Measurements from ENCODE around the gene COL4A1.

COL4A1 gene

DNA sequence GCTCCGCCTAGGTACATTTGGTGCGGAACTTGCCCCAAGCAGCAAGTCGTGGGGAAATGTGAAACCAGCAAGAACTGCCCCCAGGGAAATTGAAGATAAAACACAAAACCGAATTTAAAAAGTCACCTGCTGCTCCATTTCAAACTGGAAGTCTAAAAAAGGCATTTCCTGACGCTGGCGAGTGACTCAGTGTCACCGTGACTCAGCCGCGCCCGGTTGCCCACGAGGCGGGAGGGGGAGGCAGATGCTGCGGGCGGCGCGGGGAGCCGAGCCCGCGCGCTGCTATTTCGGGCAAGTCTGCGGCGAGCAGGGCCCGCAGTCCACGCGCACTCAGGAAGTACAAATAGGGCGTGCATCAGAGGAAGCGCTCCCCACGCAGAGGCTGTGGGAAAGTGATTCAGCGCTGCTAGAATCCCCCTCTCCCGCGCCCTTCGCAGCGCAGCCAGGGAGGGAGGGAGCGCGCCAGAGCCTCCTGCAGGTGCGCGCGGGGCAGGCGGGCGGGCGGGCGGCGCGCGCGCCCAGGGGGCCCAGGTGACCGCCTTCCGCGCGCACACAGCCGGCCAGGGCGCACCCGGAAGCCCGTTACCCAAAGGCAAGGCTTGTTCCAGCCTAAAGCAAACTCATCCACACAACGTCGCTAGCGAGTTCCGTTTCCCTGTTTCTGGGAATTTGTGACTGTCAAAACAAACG is 168.8 kb downstream of the COL4A1 start:
- peak; percentile 85 for FAIRE-seq
- DNase-seq (ENCODE audit: low spot score): peak; percentile 81

DNA sequence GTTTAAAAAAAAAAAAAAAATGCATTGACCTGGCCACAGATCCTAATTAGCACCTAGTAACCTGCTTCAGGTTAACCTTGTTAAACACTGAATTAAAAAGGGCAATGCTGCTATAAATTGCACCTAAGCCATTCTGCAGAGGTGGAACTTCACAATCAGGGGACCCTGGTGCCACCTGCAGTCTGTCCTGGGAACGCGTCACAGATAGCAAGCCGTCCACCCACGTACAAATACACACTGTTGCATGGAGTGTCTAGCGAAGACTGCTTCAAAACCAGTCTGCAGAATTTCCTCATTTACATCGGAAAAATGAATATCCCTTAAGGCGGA is 169.3 kb downstream of the COL4A1 start:
- no peak for FAIRE-seq
- peak; percentile 46 for DNase-seq (ENCODE audit: low spot score)

DNA sequence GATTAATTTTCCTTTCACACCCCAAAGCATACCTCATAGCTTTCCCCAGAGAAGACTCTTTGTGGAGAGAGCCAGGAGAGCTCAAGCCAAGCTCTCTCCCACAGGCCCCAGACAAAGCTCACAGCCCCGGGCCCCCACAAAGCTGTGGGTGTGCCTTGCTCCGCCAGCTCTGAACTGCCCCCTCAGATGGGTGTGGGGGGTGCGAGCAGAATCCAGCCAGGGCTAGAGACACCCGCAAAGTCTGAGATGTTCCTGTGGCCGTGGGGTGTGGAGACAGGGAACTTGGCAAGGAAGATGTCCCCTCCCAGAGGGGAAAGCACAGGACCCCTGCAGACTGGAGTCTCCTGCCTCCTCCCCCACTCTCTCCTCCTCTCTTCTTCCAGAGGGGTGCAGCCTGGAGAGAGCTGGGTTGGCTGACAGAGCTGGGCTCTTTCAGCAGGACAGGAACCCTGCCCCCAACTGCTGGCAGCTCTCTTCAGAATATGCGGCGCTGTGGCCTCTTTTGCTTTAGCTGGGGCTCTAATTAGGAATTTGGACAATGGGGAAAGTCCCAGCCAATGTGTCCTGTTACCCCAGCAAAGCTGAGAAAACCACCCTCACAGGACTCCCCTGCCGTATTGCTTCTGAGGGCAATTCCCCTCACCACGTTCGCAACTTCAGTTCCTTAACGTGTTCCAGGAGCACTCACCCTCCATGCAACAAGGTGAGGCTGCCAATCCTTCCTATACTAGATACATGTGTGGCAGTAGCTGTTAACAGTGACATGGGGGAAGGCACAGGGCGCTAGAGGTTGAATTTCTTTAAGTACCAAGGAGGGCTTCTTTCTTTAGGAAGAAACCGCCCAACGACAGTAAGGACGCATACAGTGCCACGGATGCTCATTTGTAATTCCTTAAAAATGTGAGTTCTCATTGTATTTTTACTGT is 170.0 kb downstream of the COL4A1 start:
- FAIRE-seq (no peak), DNase-seq (ENCODE audit: low spot score) (no peak)

DNA sequence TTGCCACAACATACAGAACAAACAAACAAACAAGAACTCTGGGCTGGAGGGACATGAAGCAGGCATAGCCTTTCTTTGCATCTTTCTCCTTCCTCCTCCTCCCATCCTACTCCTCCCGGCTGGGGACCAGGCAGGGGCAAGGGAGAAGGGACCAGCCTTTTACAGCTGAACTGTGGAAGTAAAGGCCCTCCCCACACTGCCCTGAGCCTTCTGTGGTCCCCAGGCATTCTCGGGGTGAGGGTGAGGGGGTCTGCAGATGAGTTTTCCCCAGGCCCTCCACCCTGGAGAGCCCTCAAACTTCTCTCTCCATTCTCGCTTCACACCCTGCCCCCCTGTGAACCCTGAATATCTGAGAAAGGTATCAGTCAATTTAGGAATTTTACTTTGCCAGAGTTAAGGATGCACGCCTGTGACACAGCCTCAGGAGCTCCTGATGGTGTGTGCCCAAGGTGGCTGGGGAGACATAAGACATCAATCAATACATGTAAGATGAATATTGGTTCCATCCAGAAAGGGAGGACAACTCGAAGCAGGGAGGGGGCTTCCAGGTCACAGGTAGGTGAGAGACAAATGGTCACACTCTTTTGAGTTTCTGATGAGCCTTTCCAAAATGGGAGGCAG is 170.9 kb downstream of the COL4A1 start:
- FAIRE-seq: no peak

DNA sequence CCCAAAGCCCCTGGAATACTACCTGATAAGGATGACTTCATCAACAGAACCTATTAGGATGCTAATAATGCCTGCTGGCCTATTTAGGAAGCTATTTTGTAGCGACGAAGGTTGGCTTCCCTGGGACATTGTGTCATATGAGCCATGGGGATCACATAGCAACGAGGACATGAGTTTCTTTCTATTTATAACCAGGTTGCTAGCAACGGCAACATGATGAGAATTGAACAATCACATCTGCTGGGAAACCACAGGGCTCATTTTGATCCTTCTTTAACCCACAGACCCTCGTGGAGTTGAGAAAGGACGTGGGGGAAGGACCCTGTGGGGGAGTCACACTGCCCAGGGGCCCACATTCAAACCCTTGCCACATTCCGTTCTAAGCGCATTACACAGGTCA is 172.2 kb downstream of the COL4A1 start:
- DNase-seq (ENCODE audit: low spot score): no peak
- no peak for FAIRE-seq

More for the DNA sequence above, 170.9 kb downstream of the COL4A1 start:
- DNase-seq (ENCODE audit: low spot score): no peak

DNA sequence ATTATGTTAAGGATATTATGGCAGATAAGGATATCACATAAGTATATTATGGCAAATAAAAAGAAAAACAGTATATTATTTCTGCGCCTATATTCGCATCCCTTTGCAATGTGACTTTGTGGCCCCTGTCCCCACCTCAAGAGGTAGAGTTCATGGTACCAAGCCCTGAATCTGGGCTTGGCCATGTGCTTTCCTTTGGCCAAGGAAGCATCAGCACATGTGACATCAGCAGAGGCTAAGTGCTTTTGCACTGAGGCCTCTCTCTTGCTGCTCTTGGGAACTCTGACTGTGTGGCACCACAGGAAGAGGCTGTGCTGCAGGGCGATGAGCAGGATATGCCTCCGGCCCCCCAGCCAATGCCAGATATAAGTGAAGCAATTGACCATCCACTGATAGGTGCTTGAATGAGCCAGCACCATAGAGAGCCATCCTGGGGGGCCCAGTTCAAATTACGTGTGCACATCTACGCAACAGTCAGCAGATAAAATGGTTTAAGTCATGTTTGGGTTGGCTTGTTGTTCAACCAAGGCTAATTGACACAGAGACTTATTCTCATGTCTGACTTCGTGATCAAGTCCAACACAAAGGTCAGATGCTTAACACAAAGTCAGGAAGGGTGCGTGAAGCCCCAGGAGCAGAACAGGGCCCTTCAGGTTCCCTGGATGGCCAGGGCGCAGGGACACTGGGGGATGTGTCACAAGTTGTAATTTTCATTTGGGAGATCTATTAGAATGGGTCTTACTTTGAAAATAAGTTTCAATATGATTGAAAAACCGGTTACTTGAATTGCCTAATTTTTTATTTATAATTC is 173.3 kb downstream of the COL4A1 start:
- no peak for DNase-seq (ENCODE audit: low spot score)
- no peak for FAIRE-seq

DNA sequence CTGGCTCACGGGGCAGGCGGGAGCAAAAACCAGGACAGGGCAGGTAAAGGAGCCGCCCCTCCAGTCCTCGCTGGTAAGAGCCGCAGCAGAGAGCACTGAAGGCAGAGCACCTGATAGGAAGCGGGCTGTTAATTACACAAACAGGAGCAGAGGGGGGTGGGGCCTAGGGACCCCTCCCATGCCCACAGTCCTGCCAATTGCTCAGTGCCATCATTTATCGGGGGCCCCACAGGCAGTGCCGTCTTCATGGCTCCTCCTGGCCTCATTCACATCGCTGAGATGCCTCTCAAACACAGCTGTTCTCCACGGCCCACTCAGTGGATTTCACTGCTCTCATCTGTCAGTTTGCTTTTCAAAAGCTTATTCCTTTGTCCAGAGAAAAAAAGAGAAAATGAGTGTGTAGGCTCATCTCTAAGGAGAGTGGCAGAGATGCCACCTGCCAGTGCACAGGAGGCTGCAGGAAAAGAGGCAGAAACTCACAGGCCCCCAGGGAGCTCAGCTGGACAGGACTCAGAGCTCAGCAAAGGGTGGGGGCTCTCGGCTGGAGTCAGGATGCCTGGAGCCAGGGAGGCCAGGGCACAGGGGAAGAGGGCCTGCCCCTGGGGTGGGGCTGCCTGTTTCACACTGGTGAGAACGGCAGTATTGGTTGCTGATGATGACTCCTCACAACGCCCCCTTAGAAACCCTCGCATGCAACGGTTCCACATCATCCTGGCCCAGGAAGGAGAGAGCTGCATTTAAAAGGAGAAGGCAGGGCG is 174.6 kb downstream of the COL4A1 start:
- DNase-seq (ENCODE audit: low spot score): no peak
- FAIRE-seq: no peak

DNA sequence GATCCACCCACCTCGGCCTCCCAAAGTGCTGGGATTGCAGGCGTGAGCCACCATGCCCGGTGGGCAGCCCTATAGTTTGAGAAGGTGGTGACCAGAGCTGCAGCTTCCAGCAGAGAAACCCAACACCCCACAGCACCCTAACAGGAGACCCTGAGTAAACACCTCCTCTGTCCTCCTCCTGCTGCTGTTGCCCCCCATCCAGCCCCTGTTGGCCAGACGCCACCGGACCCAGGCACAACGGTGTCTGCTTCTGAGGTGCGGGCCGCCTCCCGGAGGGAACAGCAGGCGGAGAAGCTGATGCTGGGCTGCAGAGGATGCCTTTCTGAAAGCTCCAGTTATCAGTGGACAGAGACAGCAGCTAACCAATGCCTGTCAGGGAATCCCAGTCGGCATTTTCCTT is 175.5 kb downstream of the COL4A1 start:
- DNase-seq (ENCODE audit: low spot score) (no peak), FAIRE-seq (no peak)

DNA sequence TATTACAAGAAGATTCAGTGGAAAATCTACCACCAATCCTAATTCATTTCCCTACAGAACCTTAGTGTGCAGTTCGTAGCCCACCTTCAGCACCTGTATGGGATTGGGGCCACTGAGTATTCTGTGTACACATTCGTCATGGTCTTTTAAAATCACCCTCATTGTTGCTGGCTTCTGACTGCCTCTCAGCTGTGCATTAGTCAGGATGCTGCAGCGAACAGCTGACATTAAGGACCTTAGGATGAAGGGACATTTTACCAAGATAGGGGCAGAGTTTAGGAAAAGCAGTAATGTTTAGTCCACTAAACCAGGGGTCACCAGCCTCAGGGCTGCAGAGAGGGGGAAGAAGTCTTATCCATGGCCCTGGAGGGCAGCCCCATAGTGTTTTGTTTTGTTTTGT is 176.5 kb downstream of the COL4A1 start:
- FAIRE-seq: no peak

DNA sequence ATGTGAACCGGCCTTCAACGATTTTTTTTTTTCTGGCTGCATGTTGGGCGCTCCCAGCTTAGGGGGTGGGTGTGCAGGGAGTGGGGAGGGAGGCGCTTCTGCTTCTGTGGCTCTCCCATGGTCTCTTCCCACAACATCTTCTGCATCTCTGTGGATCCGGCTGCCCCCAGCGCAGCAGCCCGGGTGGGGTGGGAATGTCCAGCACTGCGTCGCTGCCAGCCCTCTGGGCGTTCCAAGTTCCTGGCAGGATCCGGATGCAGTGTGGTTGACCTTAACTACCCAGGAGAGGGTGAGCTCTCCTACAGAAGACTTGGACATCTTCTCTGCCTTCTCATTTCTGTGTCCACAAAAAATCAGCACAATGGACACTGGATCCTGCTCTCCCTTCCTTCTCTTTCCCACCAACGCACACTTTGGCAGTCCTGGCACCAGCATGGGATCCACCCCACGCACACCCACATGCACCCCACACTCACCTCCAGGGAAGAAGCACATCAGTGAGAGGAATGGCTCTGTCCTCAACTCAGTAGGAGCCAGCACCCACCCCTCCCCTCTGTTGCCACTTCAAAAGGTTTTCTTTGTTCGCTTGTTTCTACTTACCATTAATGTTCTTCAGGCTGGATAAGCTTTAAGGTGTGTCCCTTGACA is 177.3 kb downstream of the COL4A1 start:
- DNase-seq (ENCODE audit: low spot score): no peak
- no peak for FAIRE-seq

More for the DNA sequence above, 176.5 kb downstream of the COL4A1 start:
- no peak for DNase-seq (ENCODE audit: low spot score)

DNA sequence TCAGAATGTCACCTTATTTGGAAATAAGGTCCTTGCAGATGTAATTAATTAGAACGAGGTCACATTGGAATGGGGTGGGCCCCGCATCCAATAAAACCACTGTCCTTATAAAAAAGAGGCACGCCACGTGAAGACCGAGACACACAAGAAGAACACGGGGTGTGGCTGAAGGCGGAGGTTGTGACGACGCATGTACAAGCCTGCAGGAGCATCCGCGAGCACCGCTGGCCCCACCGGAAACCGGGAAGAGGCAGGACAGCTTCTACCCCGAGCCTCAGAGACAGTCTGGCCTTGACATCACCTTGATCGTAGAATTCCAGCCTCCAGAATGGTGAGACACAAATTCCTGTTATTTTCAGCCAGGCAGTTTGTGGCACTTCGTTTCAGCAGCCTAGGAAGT is 177.9 kb downstream of the COL4A1 start:
- FAIRE-seq (no peak), DNase-seq (ENCODE audit: low spot score) (no peak)

DNA sequence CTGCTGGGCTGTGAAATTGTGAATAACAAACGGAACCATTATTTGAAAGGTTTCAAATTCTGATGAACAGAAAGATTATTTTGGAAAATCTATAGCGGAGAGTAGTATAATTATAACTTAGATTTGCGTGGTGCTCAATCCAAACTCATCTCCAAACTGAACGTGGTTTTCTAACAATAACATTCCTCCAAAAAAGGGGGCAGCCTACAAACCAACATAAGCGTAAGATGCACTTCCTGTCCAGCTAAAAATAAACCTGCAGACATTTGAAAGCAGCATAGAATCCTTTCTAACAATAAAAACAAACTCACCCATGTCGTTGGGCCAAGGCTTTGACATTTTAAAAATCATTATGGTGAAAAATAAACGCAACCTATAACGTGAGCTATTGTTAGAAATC is 178.4 kb downstream of the COL4A1 start:
- DNase-seq (ENCODE audit: low spot score): no peak
- no peak for FAIRE-seq

DNA sequence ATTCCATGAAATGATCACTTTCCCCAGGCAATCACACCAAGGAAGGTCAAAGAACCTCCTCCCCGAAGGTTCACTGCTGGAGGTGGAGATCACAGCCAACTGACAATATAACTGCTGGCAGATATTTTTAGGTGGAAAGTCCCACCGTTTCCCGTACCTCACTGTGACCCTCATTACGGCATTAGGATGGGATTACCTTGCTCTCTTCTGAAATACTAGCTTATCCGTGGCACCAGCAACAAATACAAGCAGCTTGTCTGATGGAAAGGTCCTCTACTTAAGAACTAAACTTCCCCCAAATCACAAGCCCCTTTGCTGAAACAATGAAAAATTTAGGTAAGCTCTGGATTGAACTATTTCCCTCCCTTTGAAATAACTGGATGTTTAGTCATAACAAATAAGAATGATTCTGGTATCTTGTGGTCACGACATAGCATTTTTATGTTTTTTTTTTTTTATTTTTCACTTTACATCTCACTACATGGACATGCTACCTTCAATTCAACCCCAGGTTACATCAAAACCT is 178.9 kb downstream of the COL4A1 start:
- peak; percentile 18 for DNase-seq (ENCODE audit: low spot score)
- FAIRE-seq: no peak

DNA sequence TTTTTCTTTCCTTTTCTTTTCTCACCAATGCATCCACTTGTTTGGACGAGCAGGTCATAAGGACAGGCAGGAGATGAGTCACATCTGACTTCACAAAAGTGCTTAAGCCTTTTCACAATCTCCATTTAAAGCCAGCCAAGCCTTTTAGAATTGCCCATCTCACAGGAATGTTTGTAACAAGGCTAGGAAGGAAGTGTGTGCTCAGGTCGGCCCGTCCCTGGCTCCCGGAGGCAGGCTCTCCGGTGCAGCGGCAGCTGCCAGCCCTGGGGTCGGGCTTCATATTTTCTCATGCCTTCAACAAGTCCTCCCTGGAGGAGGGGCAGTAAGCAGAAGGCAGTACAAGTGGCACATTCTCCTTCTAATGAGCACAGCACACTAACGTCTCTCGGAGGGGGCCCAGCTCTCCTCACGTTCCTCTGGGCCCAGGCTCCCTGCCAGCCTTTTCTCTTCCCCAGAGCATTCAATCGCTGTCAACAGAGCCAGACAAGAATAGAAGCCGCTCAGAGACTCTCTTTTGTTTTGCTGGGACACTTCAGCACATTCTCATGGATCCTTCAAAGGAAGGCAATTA is 180.5 kb downstream of the COL4A1 start:
- DNase-seq (ENCODE audit: low spot score) (peak; percentile 47), FAIRE-seq (no peak)

DNA sequence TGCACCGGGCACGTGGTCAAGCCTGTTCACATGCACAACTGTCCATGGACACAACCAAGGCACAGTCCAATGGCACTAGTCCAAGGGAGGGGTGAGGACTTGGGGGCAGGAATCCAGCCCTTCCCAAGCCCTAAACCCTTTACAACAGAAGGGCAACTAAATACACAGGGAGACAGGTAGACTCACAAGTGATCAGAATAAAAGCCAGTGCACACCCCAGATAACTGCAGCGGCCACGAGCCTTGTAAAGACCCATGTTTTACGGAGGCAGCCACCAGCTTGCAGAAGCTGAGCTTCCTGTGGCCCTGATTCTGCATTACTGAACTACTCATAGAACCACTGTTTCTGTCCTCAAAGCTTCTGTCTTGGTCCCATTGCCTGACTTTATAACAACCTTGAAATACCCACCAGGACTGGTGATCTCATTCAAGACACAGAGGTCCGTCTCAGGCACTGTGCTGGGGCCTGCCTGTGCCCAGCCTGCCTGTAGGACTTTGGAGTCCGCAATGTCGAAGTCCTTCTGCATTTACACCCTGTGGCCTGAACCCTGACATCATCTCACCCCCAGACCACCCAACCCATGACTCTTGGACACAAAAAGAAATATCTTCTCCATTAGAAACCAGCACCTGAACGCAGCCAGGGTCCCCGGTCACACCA is 181.2 kb downstream of the COL4A1 start:
- FAIRE-seq (no peak), DNase-seq (ENCODE audit: low spot score) (no peak)

DNA sequence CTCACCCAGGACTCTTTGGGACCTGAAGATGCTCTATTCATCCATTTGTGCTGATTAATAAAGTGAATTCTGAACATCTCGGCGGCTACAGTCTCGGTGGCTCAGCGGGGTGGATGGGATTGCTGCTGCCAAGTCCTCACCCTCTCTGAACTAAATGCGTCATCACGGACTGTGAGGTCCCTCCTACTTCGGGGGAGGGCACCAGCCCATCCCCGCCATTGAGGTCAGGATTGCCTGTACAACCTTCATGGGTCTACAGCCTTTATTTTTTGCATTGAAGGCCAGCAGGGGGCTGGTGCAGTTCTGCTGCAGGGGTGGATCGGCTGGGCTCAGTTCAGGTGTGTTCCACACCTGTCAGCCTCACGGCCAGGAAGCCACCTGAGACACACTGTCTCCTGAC is 181.8 kb downstream of the COL4A1 start:
- FAIRE-seq (no peak), DNase-seq (ENCODE audit: low spot score) (no peak)

DNA sequence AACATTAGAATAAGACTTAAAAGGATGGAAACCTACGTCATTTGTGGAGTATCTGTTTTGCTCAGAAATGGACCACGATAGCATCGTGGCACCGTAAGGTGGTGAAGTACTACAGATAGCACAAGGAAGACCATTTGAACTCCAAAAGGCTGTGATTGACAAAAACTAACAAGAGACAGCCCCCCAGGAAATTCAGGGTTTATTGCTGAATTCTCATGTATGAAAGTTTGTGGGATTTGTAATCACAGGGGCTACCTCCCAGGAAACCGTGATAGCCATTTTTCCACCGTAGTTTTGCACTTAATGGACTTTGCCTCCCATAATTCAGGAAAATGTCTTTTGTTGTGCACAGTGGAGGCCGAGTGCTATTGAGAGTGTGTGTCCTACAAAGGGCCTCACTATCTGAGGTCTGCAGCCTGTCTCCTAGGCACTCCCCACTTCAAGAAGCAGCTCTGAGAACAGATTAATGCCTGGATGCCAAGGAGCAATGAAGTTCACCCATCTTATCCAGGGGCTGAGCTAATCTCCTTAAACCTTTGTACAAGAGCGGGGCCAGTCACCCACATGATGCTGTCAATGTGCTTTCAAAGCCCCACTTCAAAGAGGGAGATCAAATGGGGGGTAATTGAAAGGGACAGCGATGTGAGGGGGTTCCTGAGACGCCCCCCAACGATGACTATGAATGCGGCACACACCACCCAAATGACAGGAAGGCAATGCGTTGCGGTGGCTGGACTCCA is 182.6 kb downstream of the COL4A1 start:
- FAIRE-seq: no peak
- no peak for DNase-seq (ENCODE audit: low spot score)

DNA sequence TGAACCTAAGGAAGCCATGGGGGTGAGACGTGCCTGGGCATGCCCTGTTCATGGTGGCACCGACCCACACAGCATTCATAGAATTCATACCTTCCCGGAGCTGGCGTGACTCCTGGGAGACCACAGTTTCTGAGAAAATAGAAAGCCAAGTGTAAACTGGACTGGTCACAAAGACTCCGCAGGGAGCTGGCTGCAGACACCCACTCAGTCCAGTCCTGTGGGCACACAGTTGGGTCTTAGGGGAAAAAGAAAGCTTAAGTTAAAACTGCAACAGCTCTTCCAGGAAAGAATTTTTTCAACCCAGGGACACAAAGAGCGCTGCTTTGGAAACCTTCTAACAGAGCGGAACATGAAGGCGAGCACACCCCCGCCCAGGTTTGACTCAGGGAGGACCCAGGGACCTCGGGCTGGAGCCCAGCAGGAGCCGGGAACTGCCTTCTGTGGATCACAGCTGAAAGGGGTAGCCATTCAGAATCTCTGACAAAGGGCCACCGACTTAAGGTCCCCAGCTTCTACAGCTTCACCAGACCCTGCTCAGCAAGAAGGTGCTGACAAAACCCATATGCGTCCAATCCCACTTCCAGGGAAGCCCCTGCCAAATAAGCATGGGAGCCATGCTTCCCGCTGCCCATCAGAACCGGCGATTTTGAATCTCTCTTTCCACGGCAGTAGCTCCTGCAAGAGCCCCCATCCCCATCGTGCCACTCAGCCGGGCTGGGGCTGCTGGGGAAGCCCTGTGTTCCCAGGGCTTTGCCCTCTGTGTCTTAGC is 183.7 kb downstream of the COL4A1 start:
- FAIRE-seq: no peak
- DNase-seq (ENCODE audit: low spot score): no peak

Measured in urothelium cell line (cell line).